Activated CD4-positive, alpha-beta T cell treated with anti-CD3 and anti-CD28 coated beads, Interleukin-2, amount 50 U/mL, for 16 hours (primary cell): ENCODE measurements around the gene ADGRD1.
"Not testable (repeated sequence)": the region's sequence is repeated elsewhere in the genome, so short reads cannot be mapped to it uniquely, and the experiment has no call there.

Experiments used
- DNase-seq: peaks from one replicate; pipeline ENCODE4 v3.0.0-alpha.2; 2020

Gene ADGRD1

DNA sequence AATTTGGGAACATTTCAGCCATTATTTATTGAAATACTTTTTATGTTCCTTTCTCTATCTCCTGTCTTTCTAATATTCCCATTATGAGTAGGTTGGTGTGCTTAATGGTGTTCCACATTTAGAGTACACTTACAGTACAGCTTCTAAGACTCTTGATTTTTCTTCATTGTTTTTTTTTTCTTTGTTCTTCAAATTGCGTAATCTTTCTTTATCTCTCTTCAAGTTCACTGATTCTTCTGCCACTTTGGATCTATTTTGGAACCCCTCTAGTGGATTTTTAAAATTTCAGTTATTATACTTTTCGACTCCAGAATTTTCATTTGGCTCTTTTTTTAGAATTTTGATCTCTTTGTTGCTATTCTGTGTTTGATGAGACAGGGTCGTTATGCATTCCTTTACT lies 157.7 kb downstream of the ADGRD1 start:
- DNase-seq: no peak

- peak; percentile 10 for DNase-seq
Measured at GRCh38 chr12:131112021-131112420, 158.3 kb downstream of the ADGRD1 start.

- no peak for DNase-seq
Measured at GRCh38 chr12:131112700-131113290, 159.1 kb downstream of the ADGRD1 start.

GRCh38 chr12:131113568-131114270 lies 160.0 kb downstream of the ADGRD1 start:
- no peak for DNase-seq

DNA sequence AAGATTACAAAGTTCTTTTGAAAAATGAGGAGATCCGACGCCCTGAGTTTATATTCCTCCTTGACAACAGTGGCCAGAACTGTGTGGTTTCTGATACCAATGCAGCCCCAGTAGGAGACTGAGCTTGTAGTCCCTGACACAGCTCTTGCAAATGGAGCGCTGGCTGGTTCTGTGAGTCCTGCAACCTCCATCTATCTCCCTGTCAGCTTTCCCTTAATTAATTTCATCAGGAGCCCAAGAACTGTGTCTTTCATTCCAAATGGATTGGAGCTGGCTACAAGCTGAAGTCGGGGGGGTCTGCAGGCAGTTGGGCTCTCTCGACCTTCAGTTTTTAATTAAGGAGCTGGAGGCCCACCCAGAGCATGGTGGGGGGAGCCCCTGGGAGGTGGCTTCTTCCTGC lies 160.6 kb downstream of the ADGRD1 start:
- no peak for DNase-seq

GRCh38 chr12:131114942-131115584 lies 161.4 kb downstream of the ADGRD1 start:
- DNase-seq: no peak

- DNase-seq: no peak
Measured at GRCh38 chr12:131115766-131116467, 162.2 kb downstream of the ADGRD1 start.

GRCh38 chr12:131116468-131117117 lies 162.9 kb downstream of the ADGRD1 start:
- DNase-seq: no peak

DNA sequence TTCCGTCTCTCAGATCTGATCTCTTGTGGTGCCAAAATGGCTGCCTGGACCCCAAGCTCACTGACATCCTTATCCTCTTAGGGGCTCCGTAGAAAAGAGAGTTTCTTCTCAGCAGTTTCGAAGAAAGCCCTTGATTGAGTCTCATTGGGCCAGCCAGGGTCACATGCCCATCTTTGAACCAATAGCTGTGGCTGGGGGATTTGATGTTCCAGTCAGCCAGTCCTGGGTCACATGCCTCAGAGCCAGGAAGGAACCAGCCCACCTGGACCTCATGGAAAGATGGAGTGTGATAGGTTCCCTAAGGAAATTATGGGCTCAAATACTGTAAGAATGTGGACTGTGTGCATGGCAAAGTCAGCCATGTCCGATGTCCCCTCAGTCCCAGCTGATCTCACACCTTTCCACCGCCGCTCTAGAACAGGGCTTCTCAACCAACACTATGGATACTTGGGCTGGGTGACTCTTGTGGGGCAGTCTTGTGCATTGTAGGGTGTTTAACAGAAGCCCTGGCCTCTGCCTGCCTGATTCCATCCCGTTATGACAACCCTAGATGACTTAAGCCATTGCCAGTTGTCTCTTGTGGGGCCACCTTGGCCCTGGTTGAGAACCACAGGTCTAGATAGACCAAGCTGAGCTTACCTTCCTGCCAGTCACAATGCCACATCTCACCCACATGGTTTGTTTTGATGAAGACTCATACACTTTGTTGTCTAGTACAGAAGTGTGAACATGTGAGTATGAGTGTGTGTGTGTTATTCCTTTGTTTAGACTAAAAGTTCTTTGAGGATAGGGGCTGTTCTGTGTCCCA lies 163.9 kb downstream of the ADGRD1 start:
- no peak for DNase-seq

DNA sequence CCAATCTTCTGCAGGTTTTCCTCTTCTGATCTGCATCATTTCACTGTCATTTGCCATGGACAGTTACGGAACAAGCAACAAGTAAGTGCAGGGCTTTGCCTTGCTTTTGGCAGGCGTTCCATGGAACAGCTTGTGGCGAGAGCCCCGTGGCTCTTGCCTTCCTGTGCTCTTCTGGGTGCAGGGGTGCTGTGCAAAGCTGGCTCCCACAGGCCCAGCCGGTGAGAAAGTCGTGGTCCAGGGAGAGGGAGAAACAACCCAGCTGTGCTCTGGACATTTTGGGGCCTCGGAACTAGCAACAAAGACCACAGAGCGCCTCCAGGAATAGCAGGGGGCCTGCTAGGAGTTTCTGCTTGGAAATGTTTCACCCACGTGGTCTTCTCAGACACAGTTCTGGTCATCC lies 164.7 kb downstream of the ADGRD1 start:
- no peak for DNase-seq

GRCh38 chr12:131119345-131119744 lies 165.6 kb downstream of the ADGRD1 start:
- DNase-seq: not testable (repeated sequence)

DNA sequence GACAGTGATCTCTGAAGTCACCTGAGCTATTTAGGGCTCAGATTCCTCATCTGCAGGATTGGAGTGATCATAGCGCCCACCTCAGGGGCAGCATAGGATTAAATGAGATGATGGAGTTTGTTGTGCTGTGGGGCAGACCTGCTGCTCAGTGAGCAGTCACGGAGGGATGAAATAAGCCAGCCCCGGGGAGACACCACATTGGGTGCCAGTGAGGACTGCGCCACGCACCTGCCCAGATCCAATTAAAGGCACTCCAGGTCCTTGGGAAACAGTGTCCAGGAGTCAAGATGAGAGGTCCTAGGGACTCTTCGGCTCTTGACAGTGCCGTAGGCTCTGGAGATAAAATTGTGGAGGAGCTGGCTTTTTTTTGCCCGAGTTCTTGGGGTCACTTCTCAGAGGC lies 166.2 kb downstream of the ADGRD1 start:
- no peak for DNase-seq

DNA sequence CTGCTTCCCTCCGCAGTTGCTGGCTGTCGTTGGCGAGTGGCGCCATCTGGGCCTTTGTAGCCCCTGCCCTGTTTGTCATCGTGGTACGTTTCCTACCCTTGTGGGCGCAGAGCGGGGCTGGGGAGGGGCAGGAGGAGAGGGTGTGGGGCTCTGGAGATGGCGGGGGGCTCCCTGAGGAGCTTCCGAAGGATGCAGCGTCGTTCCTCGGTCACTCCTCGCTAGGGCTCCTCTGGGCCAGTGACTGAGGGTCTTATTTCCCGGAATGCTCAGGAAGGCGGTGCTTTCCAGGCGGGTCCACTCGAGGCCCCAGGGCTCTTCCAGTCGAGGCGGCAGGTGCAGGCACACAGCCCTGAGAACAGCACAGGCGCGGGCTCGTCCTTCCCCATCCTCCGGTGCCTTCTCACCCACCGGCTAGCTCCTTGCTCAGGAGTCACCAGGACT lies 167.1 kb downstream of the ADGRD1 start:
- DNase-seq: no peak

DNA sequence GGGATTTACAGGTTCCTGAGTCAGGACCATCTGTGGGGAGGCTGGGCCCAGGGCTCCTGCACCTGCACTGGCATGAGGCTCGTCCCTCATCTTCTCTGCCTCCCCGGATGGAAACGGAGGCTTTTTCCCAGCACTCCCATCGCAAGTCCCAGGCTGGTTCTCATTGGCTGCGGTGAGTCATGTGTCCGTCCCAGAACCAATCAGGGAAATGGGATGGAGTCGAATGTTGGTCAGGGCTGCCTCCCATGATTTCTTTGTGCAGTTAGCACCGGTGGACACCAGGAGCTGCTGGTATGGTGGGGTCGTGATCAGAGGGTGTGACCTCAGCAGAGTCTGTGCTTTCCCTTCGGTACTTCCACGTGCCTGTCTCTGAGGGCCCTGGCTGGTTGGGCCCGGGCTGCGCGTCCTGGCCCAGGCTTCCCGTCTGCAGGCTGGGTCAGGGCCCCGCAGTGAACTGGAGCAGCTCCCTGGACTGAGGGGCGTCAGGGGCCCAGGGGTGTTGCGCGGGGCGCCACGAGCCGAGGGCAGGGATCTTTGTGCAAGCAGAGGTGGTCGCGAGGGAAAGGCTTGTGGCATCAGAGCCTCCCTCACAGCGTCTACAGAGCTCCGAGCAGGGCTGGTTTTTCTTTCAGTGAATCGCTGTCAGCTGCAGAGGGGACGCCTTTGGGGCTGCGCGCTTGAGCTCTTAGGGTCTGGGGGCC lies 168.1 kb downstream of the ADGRD1 start:
- DNase-seq: no peak

- no peak for DNase-seq
Measured at GRCh38 chr12:131122631-131123030, 168.9 kb downstream of the ADGRD1 start.

- no peak for DNase-seq
Measured at GRCh38 chr12:131123817-131124216, 170.1 kb downstream of the ADGRD1 start.

- DNase-seq: no peak
Measured at GRCh38 chr12:131124487-131125280, 171.0 kb downstream of the ADGRD1 start.

DNA sequence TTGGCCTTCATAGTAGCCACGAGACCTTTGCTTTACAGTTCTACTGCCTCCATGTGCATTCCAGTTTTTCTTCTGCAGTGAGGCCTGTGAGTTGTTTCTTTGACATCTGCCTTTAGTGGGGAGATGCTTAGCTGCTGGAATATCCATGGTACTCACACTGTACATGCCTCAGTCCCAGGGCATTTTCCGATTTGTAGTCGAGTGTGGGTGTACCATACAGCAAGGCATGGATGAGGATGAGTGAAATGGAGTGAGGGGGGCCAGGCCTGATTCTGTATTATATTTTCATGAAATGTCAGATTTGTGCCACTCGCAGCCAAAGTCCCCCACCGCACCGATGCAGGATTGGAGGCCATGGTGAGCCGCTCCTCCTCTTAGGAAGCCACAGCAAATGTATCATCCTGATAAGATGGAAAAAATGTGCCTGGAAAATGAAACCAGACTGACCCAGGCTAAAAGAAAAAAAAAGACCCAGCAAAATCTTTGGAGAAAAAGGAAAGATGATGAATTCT lies 173.0 kb downstream of the ADGRD1 start:
- DNase-seq: no peak

- DNase-seq: no peak
Measured at GRCh38 chr12:131128556-131128955, 174.8 kb downstream of the ADGRD1 start.

DNA sequence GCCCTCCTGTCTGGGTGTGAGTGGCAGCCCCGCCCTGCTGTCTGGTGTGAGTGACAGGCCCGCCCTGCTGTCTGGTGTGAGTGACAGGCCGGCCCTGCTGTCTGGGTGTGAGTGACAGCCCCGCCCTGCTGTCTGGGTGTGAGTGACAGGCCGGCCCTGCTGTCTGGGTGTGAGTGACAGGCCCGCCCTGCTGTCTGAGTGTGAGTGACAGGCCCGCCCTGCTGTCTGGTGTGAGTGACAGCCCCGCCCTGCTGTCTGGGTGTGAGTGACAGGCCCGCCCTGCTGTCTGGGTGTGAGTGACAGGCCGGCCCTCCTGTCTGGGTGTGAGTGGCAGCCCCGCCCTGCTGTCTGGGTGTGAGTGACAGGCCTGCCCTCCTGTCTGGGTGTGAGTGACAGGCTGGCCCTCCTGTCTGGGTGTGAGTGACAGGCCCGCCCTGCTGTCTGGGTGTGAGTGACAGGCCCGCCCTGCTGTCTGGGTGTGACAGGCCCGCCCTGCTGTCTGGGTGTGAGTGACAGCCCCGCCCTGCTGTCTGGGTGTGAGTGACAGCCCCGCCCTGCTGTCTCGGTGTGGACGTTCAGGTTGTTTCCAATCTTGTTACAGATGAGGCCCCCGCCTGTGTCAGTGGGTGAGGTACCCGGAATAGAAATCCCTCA lies 175.4 kb downstream of the ADGRD1 start:
- not testable (repeated sequence) for DNase-seq
